Transverse colon (tissue), 4 donors: ENCODE results near the gene BDKRB2.

ENCODE experiments used
- EP300 ChIP-seq: sonication (generic); formaldehyde crosslinking; IDR thresholded peaks from one replicate; pipeline ENCODE4 v1.6.1; 2017; ENCODE audit warnings: antibody characterized with exemption, low read depth
- POLR2A ChIP-seq: fragments of 450-650 bp; IDR thresholded peaks from one replicate; pipeline ENCODE4 v1.6.1; 2016; ENCODE audit warnings: antibody characterized with exemption, mild to moderate bottlenecking, moderate library complexity
- POLR2AphosphoS5 ChIP-seq, 3 donors: sonication (generic); formaldehyde crosslinking; IDR thresholded peaks; one replicate each; pipeline ENCODE4 v1.6.1; 2016; ENCODE audit warnings: antibody characterized with exemption in 3 of 3
- TF ChIP-seq, protein P1 (sequence below), 5 experiments: fragments of 200-600 bp in 3 of 5; fragments of 450-650 bp in 2 of 5; sonication (generic) in 3 of 5; IDR thresholded peaks; 1 replicate in 2 of 5; 2 replicates in 3 of 5; pipeline ENCODE4 v1.5.1; 2016 to 2017; ENCODE audit warnings: antibody characterized with exemption in 5 of 5, inconsistent platforms in 3 of 5, mild to moderate bottlenecking in 2 of 5, moderate library complexity in 1 of 5

DNA sequence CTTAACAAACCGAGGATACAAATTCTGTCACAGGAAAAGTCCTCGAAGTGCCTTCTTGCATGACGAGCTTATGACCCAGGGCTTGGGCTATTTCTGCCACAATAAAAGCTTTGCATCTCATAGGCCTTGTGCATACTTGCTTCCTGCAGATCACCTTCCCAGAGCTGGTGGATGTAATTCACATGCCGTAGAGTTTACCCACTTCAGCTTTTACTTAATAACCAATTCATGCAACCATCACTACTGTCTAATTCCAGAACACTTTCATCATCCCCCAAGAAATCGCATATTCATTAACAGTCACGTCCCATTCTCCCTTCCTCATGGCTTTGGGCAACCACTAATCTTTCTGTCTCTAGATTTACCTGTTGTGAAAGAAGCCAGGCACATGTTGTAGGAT is 42.4 kb downstream of the BDKRB2 start:
- TF ChIP-seq, protein P1, sequence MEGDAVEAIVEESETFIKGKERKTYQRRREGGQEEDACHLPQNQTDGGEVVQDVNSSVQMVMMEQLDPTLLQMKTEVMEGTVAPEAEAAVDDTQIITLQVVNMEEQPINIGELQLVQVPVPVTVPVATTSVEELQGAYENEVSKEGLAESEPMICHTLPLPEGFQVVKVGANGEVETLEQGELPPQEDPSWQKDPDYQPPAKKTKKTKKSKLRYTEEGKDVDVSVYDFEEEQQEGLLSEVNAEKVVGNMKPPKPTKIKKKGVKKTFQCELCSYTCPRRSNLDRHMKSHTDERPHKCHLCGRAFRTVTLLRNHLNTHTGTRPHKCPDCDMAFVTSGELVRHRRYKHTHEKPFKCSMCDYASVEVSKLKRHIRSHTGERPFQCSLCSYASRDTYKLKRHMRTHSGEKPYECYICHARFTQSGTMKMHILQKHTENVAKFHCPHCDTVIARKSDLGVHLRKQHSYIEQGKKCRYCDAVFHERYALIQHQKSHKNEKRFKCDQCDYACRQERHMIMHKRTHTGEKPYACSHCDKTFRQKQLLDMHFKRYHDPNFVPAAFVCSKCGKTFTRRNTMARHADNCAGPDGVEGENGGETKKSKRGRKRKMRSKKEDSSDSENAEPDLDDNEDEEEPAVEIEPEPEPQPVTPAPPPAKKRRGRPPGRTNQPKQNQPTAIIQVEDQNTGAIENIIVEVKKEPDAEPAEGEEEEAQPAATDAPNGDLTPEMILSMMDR (IDR thresholded peaks at IDR 0.05): no peak
- TF ChIP-seq POLR2A (no peak), POLR2AphosphoS5 (IDR thresholded peaks at IDR 0.05) (no peak), EP300 (no peak)
